IMR-90 (cell line): Measurements from ENCODE around the gene KANSL1L. TPM values are rescaled to one million over a fixed set of nuclear protein-coding genes. Genes with fewer than 3 reads are reported as not detected.

ENCODE experiments used
- ATAC-seq: fragments of 200-7000 bp; cut with Tn5 transposase; 2 replicates; pipeline ENCODE4 v1.9.1; 2020; ENCODE audit warnings: low read depth, mild to moderate bottlenecking, moderate library complexity
- BruUV-seq: library from RNA; stranded (reverse); fragments of 400-500 nt; replicated peaks from 2 replicates; lab custom pipeline; 2021; lab: Mats Ljungman, UMichigan
- CTCF ChIA-PET: fragments of 300-600 bp; formaldehyde crosslinking; extraction: SDS; loops from one replicate; lab custom pipeline; 2021; ENCODE audit warnings: antibody characterized with exemption; lab: Yijun Ruan, JAX
- POLR2A ChIA-PET: fragments of 300-600 bp; sonication (Branson Sonifier 250); formaldehyde crosslinking; loops from one replicate; lab custom pipeline; 2022; ENCODE audit warnings: antibody characterized with exemption; ENCODE audit not compliant: unreplicated experiment; lab: Charles Lee
- DNase-seq: peaks from one replicate; pipeline ENCODE4 v3.0.0; 2013
- H2AFZ ChIP-seq: replicated peaks from 2 replicates; pipeline ENCODE3; 2013; ENCODE audit warnings: low read length, mild to moderate bottlenecking; ENCODE audit not compliant: poor library complexity
- H2AK5ac ChIP-seq: 2 replicates; pipeline ENCODE4 v1.6.1; 2013; ENCODE audit warnings: low read depth, low read length, inconsistent platforms
- H2AK9ac ChIP-seq: replicated peaks from 2 replicates; pipeline ENCODE3; 2013; ENCODE audit warnings: mild to moderate bottlenecking, low read depth, low read length, moderate library complexity; ENCODE audit not compliant: poor library complexity
- H2BK120ac ChIP-seq: 2 replicates; pipeline ENCODE4 v1.6.1; 2013; ENCODE audit warnings: low read depth, low read length, inconsistent platforms
- H2BK15ac ChIP-seq: 3 replicates; pipeline ENCODE4 v1.6.1; 2013; ENCODE audit warnings: low read depth, low read length, inconsistent platforms
- H2BK20ac ChIP-seq: 2 replicates; pipeline ENCODE4 v1.6.1; 2013; ENCODE audit warnings: low read depth, mild to moderate bottlenecking, inconsistent platforms, low read length, moderate library complexity
- H2BK5ac ChIP-seq: 2 replicates; pipeline ENCODE4 v1.6.1; 2013; ENCODE audit warnings: mild to moderate bottlenecking, low read depth, low read length, inconsistent platforms; ENCODE audit not compliant: poor library complexity, severe bottlenecking
- H3K14ac ChIP-seq: replicated peaks from 2 replicates; pipeline ENCODE4 v1.6.1; 2013; ENCODE audit warnings: low read depth, low read length, inconsistent platforms
- H3K18ac ChIP-seq: 2 replicates; pipeline ENCODE4 v1.6.1; 2013; ENCODE audit warnings: low read depth, low read length, control low read depth
- H3K23ac ChIP-seq: 2 replicates; pipeline ENCODE4 v1.6.1; 2013; ENCODE audit warnings: low read depth, low read length, inconsistent platforms
- H3K27ac ChIP-seq: 2 replicates; pipeline ENCODE4 v1.5.1; 2013; ENCODE audit warnings: mild to moderate bottlenecking, control low read depth, low read length; ENCODE audit not compliant: insufficient read depth
- H3K27me3 ChIP-seq: 2 replicates; pipeline ENCODE4 v1.6.1; 2013; ENCODE audit warnings: low read length; ENCODE audit not compliant: control insufficient read depth, insufficient read depth
- H3K36me3 ChIP-seq: 2 replicates; pipeline ENCODE4 v1.6.1; 2013; ENCODE audit warnings: low read length, mixed read lengths; ENCODE audit not compliant: control insufficient read depth, insufficient read depth
- H3K4ac ChIP-seq: 2 replicates; pipeline ENCODE4 v1.6.1; 2013; ENCODE audit warnings: low read depth, low read length, inconsistent platforms
- H3K4me1 ChIP-seq: 2 replicates; pipeline ENCODE4 v1.6.1; 2013; ENCODE audit warnings: low read length, mixed read lengths; ENCODE audit not compliant: control insufficient read depth, insufficient read depth
- H3K4me2 ChIP-seq: 2 replicates; pipeline ENCODE4 v1.6.1; 2013; ENCODE audit warnings: low read depth, mild to moderate bottlenecking, control low read depth, low read length, moderate library complexity
- H3K4me3 ChIP-seq: 2 replicates; pipeline ENCODE4 v1.5.1; 2013; ENCODE audit warnings: low read depth, mild to moderate bottlenecking, control low read depth, low read length, moderate library complexity; ENCODE audit not compliant: insufficient read depth
- H3K56ac ChIP-seq: 2 replicates; pipeline ENCODE4 v1.6.1; 2013; ENCODE audit warnings: low read length, inconsistent platforms; ENCODE audit not compliant: insufficient read depth; ENCODE audit errors: extremely low read depth
- H3K79me1 ChIP-seq, 2 experiments: 2 replicates each; pipeline ENCODE4 v1.6.1; 2013; ENCODE audit warnings: low read length in 2 of 2, inconsistent platforms in 1 of 2, low read depth in 1 of 2
- H3K9ac ChIP-seq: 2 replicates; pipeline ENCODE4 v1.6.1; 2013; ENCODE audit warnings: low read depth, low read length, control low read depth
- H3K9me1 ChIP-seq: 2 replicates; pipeline ENCODE4 v1.6.1; 2013; ENCODE audit warnings: low read length, inconsistent platforms; ENCODE audit not compliant: insufficient read depth
- H3K9me3 ChIP-seq: 2 replicates; pipeline ENCODE4 v1.6.1; 2013; ENCODE audit warnings: low read length; ENCODE audit not compliant: control insufficient read depth, insufficient read depth
- H4K20me1 ChIP-seq: 2 replicates; pipeline ENCODE4 v1.6.1; 2013; ENCODE audit warnings: low read length, inconsistent platforms; ENCODE audit not compliant: insufficient read depth
- H4K5ac ChIP-seq: 2 replicates; pipeline ENCODE4 v1.6.1; 2013; ENCODE audit warnings: mild to moderate bottlenecking, low read depth, low read length, control low read depth
- H4K8ac ChIP-seq, 2 experiments: 2 replicates each; pipeline ENCODE4 v1.6.1; 2013; ENCODE audit warnings: low read depth in 2 of 2, low read length in 2 of 2, control low read depth in 1 of 2, inconsistent platforms in 1 of 2
- H4K91ac ChIP-seq: 2 replicates; pipeline ENCODE4 v1.6.1; 2013; ENCODE audit warnings: low read depth, low read length, inconsistent platforms; ENCODE audit not compliant: insufficient read depth
- BHLHE40 ChIP-seq: fragments of 150-350 bp; IDR thresholded peaks from 2 replicates; pipeline ENCODE4 v1.6.1; 2016; ENCODE audit warnings: mild to moderate bottlenecking, low read depth, low read length
- CEBPB ChIP-seq: IDR thresholded peaks from 2 replicates; pipeline ENCODE4 v1.6.1; 2012; ENCODE audit warnings: low read depth, low read length, improper control_type of control experiment
- ELK1 ChIP-seq: fragments of 150-350 bp; IDR thresholded peaks from 2 replicates; pipeline ENCODE4 v1.6.1; 2016; ENCODE audit warnings: low read depth, mild to moderate bottlenecking, low read length, moderate library complexity, borderline replicate concordance
- FOS ChIP-seq: fragments of 150-350 bp; IDR thresholded peaks from 2 replicates; pipeline ENCODE4 v1.6.1; 2016; ENCODE audit warnings: low read depth, low read length
- MAFK ChIP-seq: IDR thresholded peaks from 2 replicates; pipeline ENCODE4 v1.6.1; 2012; ENCODE audit warnings: low read depth, low read length, improper control_type of control experiment
- MAZ ChIP-seq: IDR thresholded peaks from 2 replicates; pipeline ENCODE4 v1.6.1; 2012; ENCODE audit warnings: low read depth, mild to moderate bottlenecking, low read length, improper control_type of control experiment, moderate library complexity, borderline replicate concordance
- NFE2L2 ChIP-seq: fragments of 150-350 bp; IDR thresholded peaks from 2 replicates; pipeline ENCODE4 v1.6.1; 2016; ENCODE audit warnings: low read depth, mild to moderate bottlenecking, low read length
- POLR2A ChIP-seq: IDR thresholded peaks from 2 replicates; pipeline ENCODE4 v1.6.1; 2012; ENCODE audit warnings: mild to moderate bottlenecking, low read depth, low read length
- RAD21 ChIP-seq: IDR thresholded peaks from 2 replicates; pipeline ENCODE4 v1.6.1; 2012; ENCODE audit warnings: low read length, improper control_type of control experiment
- RCOR1 ChIP-seq: IDR thresholded peaks from 2 replicates; pipeline ENCODE4 v1.6.1; 2012; ENCODE audit warnings: mild to moderate bottlenecking, low read length, improper control_type of control experiment; ENCODE audit not compliant: insufficient replicate concordance
- WGBS, 2 experiments: methylation state at CpG; one replicate each; pipeline versions ENCODE4 v1.1.5 to v1.1.7; 2013; ENCODE audit warnings: missing lambda C conversion rate in 2 of 2; ENCODE audit not compliant: insufficient read length in 1 of 2; ENCODE audit errors: extremely low coverage in 2 of 2; 5-methylcytosine and 5-hydroxymethylcytosine counted together
- dilution Hi-C: fragments of 300-500 bp; cut with HindIII; formaldehyde crosslinking; loops from one replicate; pipeline ENCODE4 v1.14.3; 2018; ENCODE audit warnings: low sequenced_read_pairs; ENCODE audit not compliant: unreplicated experiment
- in situ Hi-C: fragments of 300-500 bp; cut with MboI; formaldehyde crosslinking; loops from 3 replicates; pipeline ENCODE4 v1.14.3; 2019; ENCODE audit warnings: low sequenced_read_pairs, inconsistent platforms, mixed read lengths
- intact Hi-C: fragments of 100-400 bp; cut with micrococcal nuclease; formaldehyde crosslinking; loops from 2 replicates; pipeline ENCODE4 v1.10.0; 2022
- polyA plus RNA-seq, 3 experiments: library from polyadenylated mRNA; depleted of rRNA; stranded (reverse); fragments of >200 nt; gene quantifications; 2 replicates each; pipeline ENCODE4 v1.2.3, GENCODE V29; 2012; ENCODE audit warnings: low replicate concordance in 1 of 3
- total RNA-seq: library from RNA; depleted of rRNA; stranded (reverse); fragments of >200 nt; gene quantifications from 2 replicates; pipeline ENCODE4 v1.2.3, GENCODE V29; 2012
- TF ChIP-seq, protein P1 (sequence below): fragments of 150-350 bp; IDR thresholded peaks from 2 replicates; pipeline ENCODE4 v1.6.1; 2017; ENCODE audit warnings: mild to moderate bottlenecking, antibody characterized with exemption, low read length, low read depth
- TF ChIP-seq, protein P2 (sequence below): conservative IDR thresholded peaks from 2 replicates; pipeline ENCODE4 v1.5.1; 2012; ENCODE audit warnings: mild to moderate bottlenecking, low read depth, low read length, improper control_type of control experiment

The KANSL1L gene
- total and polyA plus RNA-seq, 2 of the 4 experiments (the other 2 are of a cell fraction): 3.1 to 7.2 TPM

DNA sequence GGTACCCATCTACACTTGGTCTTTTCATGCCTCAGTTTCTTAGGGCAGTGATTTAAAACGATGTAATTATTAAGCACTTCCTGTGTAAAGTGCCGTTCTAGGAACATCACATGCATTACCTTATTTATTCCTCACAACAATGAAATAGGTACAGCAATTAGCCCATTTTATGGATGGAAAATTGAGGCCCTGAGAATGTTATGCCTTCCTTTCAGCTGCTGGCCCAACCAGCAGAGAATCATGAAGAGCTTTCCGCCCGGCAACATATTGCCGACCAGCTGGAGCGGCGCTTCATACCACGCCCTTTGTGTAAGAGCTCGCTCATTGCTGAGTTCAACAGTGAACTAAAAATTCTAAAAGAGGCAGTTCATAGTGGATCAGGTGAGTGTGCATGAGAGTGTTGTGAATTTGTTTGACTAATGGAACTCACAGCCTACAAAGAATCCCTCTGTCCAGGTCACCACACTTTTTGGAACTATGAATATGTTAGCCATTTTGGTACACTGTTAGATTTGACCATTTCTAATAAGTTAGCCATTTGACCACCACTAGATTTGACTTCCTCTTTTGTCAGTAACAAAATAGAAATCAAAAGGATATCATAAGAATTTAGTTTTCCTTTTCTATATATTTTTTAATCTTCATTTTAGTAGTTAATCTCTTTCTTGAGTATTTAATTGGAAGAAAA is 194.4 kb downstream of the KANSL1L start (continued):
- no peak for TF ChIP-seq POLR2A

GRCh38 chr2:209974576-209974975 is 196.6 kb downstream of the KANSL1L start:
- Histone ChIP-seq H3K4me3 (no peak overlapping the region), H3K79me1 (no peaks in the 10 kb centered on the region), H3K9me1 (no peaks in the 10 kb centered on the region), H3K27me3 (no peaks in the 10 kb centered on the region; the same call in 1 of the 2 replicates), H3K4ac (no peak overlapping the region), H2BK20ac (no peak overlapping the region), H2AFZ (no peak overlapping the region), H4K91ac (no peak overlapping the region), H2BK15ac (no peak overlapping the region), H2BK120ac (no peak overlapping the region), H3K36me3 (no peaks in the 10 kb centered on the region), H3K4me2 (no peak overlapping the region), H3K4me1 (no peaks in the 10 kb centered on the region), H3K56ac (no peak overlapping the region), H2AK5ac (no peak overlapping the region), H3K9ac (no peak overlapping the region), H4K5ac (no peak overlapping the region), H3K14ac (no peak overlapping the region), H3K9me3 (no peaks in the 10 kb centered on the region), H3K18ac (no peak overlapping the region), H4K20me1 (no peaks in the 10 kb centered on the region), H2AK9ac (no peak overlapping the region), H4K8ac (no peak overlapping the region), H3K23ac (no peak overlapping the region), H2BK5ac (no peak overlapping the region), H3K27ac (no peak overlapping the region)
- dilution Hi-C loops: no loop called here
- ChIA-PET POLR2A (no interaction called here), CTCF (interaction anchor here (1.2 to 2.2 kb wide), 2 partner anchors 14 to 425 kb away, joined by 3 to 6 read pairs; no protein-coding TSS in a partner anchor)
- 100% methylated on average over 1 of the region's 1 CpG; no CpG with 5 or more reads in 1 of the 2 experiments for WGBS, 2 experiments
- intact Hi-C loops: no loop called here
- in situ Hi-C loops: loop anchor here (10.0 to 25.0 kb wide), 3 partner anchors 420 to 1587 kb away; no protein-coding TSS in a partner anchor
- ATAC-seq (no peak), DNase-seq (no peak)
- no TSS peak for BruUV-seq
- no peak for TF ChIP-seq NFE2L2
- no peak for TF ChIP-seq POLR2A
- TF ChIP-seq ELK1: no peak
- no peak for TF ChIP-seq BHLHE40
- TF ChIP-seq, protein P1, sequence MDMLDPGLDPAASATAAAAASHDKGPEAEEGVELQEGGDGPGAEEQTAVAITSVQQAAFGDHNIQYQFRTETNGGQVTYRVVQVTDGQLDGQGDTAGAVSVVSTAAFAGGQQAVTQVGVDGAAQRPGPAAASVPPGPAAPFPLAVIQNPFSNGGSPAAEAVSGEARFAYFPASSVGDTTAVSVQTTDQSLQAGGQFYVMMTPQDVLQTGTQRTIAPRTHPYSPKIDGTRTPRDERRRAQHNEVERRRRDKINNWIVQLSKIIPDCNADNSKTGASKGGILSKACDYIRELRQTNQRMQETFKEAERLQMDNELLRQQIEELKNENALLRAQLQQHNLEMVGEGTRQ: no peak
- no peak for TF ChIP-seq MAFK
- no peak for TF ChIP-seq MAZ
- no peak for TF ChIP-seq RAD21
- no peak for TF ChIP-seq CEBPB
- TF ChIP-seq, protein P2, sequence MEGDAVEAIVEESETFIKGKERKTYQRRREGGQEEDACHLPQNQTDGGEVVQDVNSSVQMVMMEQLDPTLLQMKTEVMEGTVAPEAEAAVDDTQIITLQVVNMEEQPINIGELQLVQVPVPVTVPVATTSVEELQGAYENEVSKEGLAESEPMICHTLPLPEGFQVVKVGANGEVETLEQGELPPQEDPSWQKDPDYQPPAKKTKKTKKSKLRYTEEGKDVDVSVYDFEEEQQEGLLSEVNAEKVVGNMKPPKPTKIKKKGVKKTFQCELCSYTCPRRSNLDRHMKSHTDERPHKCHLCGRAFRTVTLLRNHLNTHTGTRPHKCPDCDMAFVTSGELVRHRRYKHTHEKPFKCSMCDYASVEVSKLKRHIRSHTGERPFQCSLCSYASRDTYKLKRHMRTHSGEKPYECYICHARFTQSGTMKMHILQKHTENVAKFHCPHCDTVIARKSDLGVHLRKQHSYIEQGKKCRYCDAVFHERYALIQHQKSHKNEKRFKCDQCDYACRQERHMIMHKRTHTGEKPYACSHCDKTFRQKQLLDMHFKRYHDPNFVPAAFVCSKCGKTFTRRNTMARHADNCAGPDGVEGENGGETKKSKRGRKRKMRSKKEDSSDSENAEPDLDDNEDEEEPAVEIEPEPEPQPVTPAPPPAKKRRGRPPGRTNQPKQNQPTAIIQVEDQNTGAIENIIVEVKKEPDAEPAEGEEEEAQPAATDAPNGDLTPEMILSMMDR: no peak
- no peak for TF ChIP-seq FOS
- no peak for TF ChIP-seq RCOR1
